HCT116 (cell line): Measurements from ENCODE around the gene ACR. TPM values are rescaled to one million over a fixed set of nuclear protein-coding genes. Genes with fewer than 3 reads are reported as not detected.

Experiments used
- ATAC-seq: fragments of 200-7000 bp; cut with Tn5 transposase; 2 replicates; pipeline ENCODE4 v1.9.1; 2020; ENCODE audit warnings: mild to moderate bottlenecking, moderate library complexity
- BruUV-seq: library from RNA; stranded (reverse); fragments of 400-500 nt; replicated peaks from 2 replicates; lab custom pipeline; 2021; lab: Mats Ljungman, UMichigan
- CTCF ChIA-PET: fragments of 300-600 bp; sonication (Branson Sonifier 250); formaldehyde crosslinking; loops from one replicate; lab custom pipeline; 2021; ENCODE audit warnings: antibody characterized with exemption; lab: Charles Lee
- POLR2A ChIA-PET: fragments of 300-600, 350-600 bp; sonication (Branson Sonifier 250); formaldehyde crosslinking; loops from one replicate; lab custom pipeline; 2021; ENCODE audit warnings: antibody characterized with exemption; lab: Charles Lee
- RAD21 ChIA-PET, 2 experiments: fragments of 300-600 bp; sonication (Branson Sonifier 250); formaldehyde crosslinking; loops; one replicate each; lab custom pipeline; 2023; ENCODE audit warnings: low total read pairs in 2 of 2; ENCODE audit not compliant: uncharacterized antibody in 2 of 2, unreplicated experiment in 2 of 2, low non-redundant PET in 1 of 2; lab: Charles Lee
- DNase-seq: peaks from one replicate; pipeline ENCODE4 v3.0.0-alpha.2; 2010; ENCODE audit warnings: low read depth, low spot score
- H2AFZ ChIP-seq: fragments of 200-600 bp; shearing (Covaris generic), sonication (generic); 2 replicates; pipeline ENCODE4 v1.6.1; 2017; ENCODE audit warnings: low read depth, mixed run types, mixed read lengths, antibody characterized with exemption, low read length; ENCODE audit not compliant: poor library complexity, severe bottlenecking
- H3K27ac ChIP-seq: 2 replicates; pipeline ENCODE4 v1.5.1; 2012; ENCODE audit warnings: low read depth, low read length
- H3K27me3 ChIP-seq: fragments of 200-600 bp; sonication (generic); 2 replicates; pipeline ENCODE4 v1.6.1; 2016; ENCODE audit warnings: mixed run types, low read length, mixed read lengths; ENCODE audit not compliant: insufficient read depth
- H3K36me3 ChIP-seq, 2 experiments: fragments of 200-500 bp in 1 of 2; fragments of 200-600 bp in 1 of 2; sonication (Bioruptor generic) in 1 of 2; sonication (generic) in 1 of 2; 2 replicates each; pipeline versions ENCODE4 v1.5.1 to v1.6.1; 2014 to 2016; ENCODE audit warnings: low read length in 2 of 2, inconsistent platforms in 1 of 2, mixed read lengths in 1 of 2, mixed run types in 1 of 2; ENCODE audit not compliant: insufficient read depth in 2 of 2, control insufficient read depth in 1 of 2
- H3K4me1 ChIP-seq, 2 experiments: fragments of 200-600 bp in 1 of 2; sonication (generic) in 1 of 2; 2 replicates each; pipeline versions ENCODE4 v1.5.1 to v1.6.1; 2012 to 2017; ENCODE audit warnings: low read length in 2 of 2, inconsistent platforms in 1 of 2, mild to moderate bottlenecking in 1 of 2, mixed read lengths in 1 of 2, mixed run types in 1 of 2, moderate library complexity in 1 of 2; ENCODE audit not compliant: insufficient read depth in 2 of 2, control insufficient read depth in 1 of 2
- H3K4me2 ChIP-seq: fragments of 200-600 bp; sonication (generic); 2 replicates; pipeline ENCODE4 v1.6.1; 2017; ENCODE audit warnings: mixed run types, low read length, mixed read lengths
- H3K4me3 ChIP-seq, 2 experiments: fragments of 200-600 bp in 1 of 2; sonication (generic) in 1 of 2; replicated peaks in 1 of 2; 2 replicates each; pipeline ENCODE4 v1.5.1; 2011 to 2016; ENCODE audit warnings: low read length in 2 of 2, control low read depth in 1 of 2, low read depth in 1 of 2, mild to moderate bottlenecking in 1 of 2, mixed read lengths in 1 of 2, mixed run types in 1 of 2
- H3K79me2 ChIP-seq: fragments of 200-600 bp; sonication (generic); 2 replicates; pipeline ENCODE4 v1.6.1; 2017; ENCODE audit warnings: mild to moderate bottlenecking, mixed run types, low read length, moderate library complexity, mixed read lengths; ENCODE audit not compliant: insufficient read depth
- H3K9ac ChIP-seq: fragments of 200-600 bp; sonication (generic); 2 replicates; pipeline ENCODE4 v1.6.1; 2016; ENCODE audit warnings: low read length, mixed read lengths
- H3K9me2 ChIP-seq: fragments of 200-600 bp; sonication (generic), shearing (Covaris generic); 2 replicates; pipeline ENCODE4 v1.6.1; 2017; ENCODE audit warnings: mixed run types, mild to moderate bottlenecking, moderate library complexity; ENCODE audit not compliant: insufficient read depth
- H3K9me3 ChIP-seq, 2 experiments: fragments of 200-500 bp in 1 of 2; fragments of 200-600 bp in 1 of 2; sonication (Bioruptor generic) in 1 of 2; sonication (generic) in 1 of 2; 2 replicates each; pipeline ENCODE4 v1.6.1; 2014 to 2017; ENCODE audit warnings: low read length in 2 of 2, mixed read lengths in 2 of 2, inconsistent platforms in 1 of 2, low read depth in 1 of 2, mild to moderate bottlenecking in 1 of 2, mixed run types in 1 of 2, moderate library complexity in 1 of 2; ENCODE audit not compliant: control insufficient read depth in 1 of 2, insufficient read depth in 1 of 2
- H4K20me1 ChIP-seq: fragments of 200-600 bp; sonication (generic), shearing (Covaris generic); 2 replicates; pipeline ENCODE4 v1.6.1; 2017; ENCODE audit warnings: mixed run types, mild to moderate bottlenecking, moderate library complexity; ENCODE audit not compliant: insufficient read depth
- ATF3 ChIP-seq: IDR thresholded peaks from 2 replicates; pipeline ENCODE4 v1.6.1; 2012
- CEBPB ChIP-seq: IDR thresholded peaks from 2 replicates; pipeline ENCODE4 v1.6.1; 2012; ENCODE audit warnings: low read depth
- CTCF ChIP-seq, 3 experiments: fragments of 200-600 bp in 1 of 3; sonication (generic) in 1 of 3; IDR thresholded peaks in 2 of 3; conservative IDR thresholded peaks in 1 of 3; 2 replicates each; pipeline ENCODE4 v1.5.1; 2012 to 2017; ENCODE audit warnings: low read depth in 2 of 3, low read length in 2 of 3, antibody characterized with exemption in 1 of 3, borderline replicate concordance in 1 of 3, control low read depth in 1 of 3, mild to moderate bottlenecking in 1 of 3, mixed read lengths in 1 of 3, mixed run types in 1 of 3, moderate library complexity in 1 of 3; ENCODE audit not compliant: insufficient read depth in 1 of 3
- EGR1 ChIP-seq: IDR thresholded peaks from 2 replicates; pipeline ENCODE4 v1.6.1; 2012; ENCODE audit warnings: low read depth
- ELF1 ChIP-seq: IDR thresholded peaks from 2 replicates; pipeline ENCODE4 v1.6.1; 2012; ENCODE audit warnings: low read depth, borderline replicate concordance
- EZH2 ChIP-seq: fragments of 200-600 bp; sonication (generic); IDR thresholded peaks from 2 replicates; pipeline ENCODE4 v1.6.1; 2017; ENCODE audit warnings: antibody characterized with exemption, mixed run types
- JUND ChIP-seq: IDR thresholded peaks from 2 replicates; pipeline ENCODE4 v1.6.1; 2012
- POLR2A ChIP-seq: IDR thresholded peaks from 2 replicates; pipeline ENCODE4 v1.7.0; 2011; ENCODE audit warnings: borderline replicate concordance; ENCODE audit not compliant: insufficient read depth, insufficient read length; ENCODE audit errors: extremely low read depth
- POLR2AphosphoS5 ChIP-seq: IDR thresholded peaks from 2 replicates; pipeline ENCODE4 v1.6.1; 2011; ENCODE audit warnings: mild to moderate bottlenecking, low read depth, low read length, moderate library complexity
- REST ChIP-seq: IDR thresholded peaks from 2 replicates; pipeline ENCODE4 v1.6.1; 2012; ENCODE audit warnings: low read depth
- SIN3A ChIP-seq: IDR thresholded peaks from 2 replicates; pipeline ENCODE4 v1.6.1; 2012; ENCODE audit warnings: low read depth
- SP1 ChIP-seq: IDR thresholded peaks from 2 replicates; pipeline ENCODE4 v1.6.1; 2012; ENCODE audit warnings: low read depth
- SRF ChIP-seq: IDR thresholded peaks from 2 replicates; pipeline ENCODE4 v1.6.1; 2012; ENCODE audit warnings: low read depth
- TCF7L2 ChIP-seq: IDR thresholded peaks from 2 replicates; pipeline ENCODE4 v1.7.0; 2011; ENCODE audit warnings: borderline replicate concordance, inconsistent platforms; ENCODE audit not compliant: insufficient read depth, insufficient read length; ENCODE audit errors: extremely low read depth
- YY1 ChIP-seq: IDR thresholded peaks from 2 replicates; pipeline ENCODE4 v1.6.1; 2011; ENCODE audit warnings: low read length, low read depth, moderate library complexity, mild to moderate bottlenecking; ENCODE audit not compliant: insufficient replicate concordance; ENCODE audit errors: extremely low read depth
- ZFX ChIP-seq: fragments of 450-650 bp; IDR thresholded peaks from 2 replicates; pipeline ENCODE4 v1.6.1; 2017
- intact Hi-C: fragments of 100-400 bp; cut with micrococcal nuclease; formaldehyde crosslinking; loops from 2 replicates; pipeline ENCODE4 v1.10.0; 2022
- total RNA-seq: library from RNA; stranded (reverse); gene quantifications from one replicate; pipeline ENCODE4 v1.2.1, GENCODE V29; 2021; ENCODE audit not compliant: unreplicated experiment
- TF ChIP-seq, protein P1 (sequence below): IDR thresholded peaks from 2 replicates; pipeline ENCODE4 v1.6.1; 2011; ENCODE audit warnings: mild to moderate bottlenecking, low read length, moderate library complexity; ENCODE audit not compliant: insufficient replicate concordance; ENCODE audit errors: extremely low read depth
- TF ChIP-seq, protein P2 (sequence below): IDR thresholded peaks from 2 replicates; pipeline ENCODE4 v1.6.1; 2012

The ACR gene
- total RNA-seq, 1 experiment from 2014 or later, result 1.5 TPM

DNA sequence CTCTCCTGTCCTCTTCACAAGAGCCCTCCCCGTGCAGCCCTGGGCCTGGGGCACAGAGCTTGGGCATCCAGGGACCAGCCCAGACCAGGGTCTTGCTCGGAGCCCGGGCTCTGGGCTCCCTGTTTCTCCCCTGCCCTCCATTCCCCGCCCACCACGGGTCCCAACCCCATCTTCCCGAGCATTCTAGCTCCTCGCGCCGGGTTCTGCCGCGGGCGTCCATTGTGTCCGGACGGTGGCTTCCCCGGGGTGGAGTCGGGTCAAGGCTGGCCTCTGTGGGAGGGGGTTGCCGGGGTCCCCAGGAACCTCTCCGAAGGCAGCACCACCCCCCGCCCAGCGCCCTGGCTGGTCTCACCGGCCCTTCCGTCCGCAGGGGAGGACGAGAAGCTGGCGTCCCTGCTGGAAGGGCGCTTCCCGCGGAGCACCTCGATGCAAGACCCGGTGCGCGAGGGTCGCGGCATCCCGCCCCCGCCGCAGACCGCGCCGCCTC, 18.1 kb upstream of the ACR start:
- H3K4me3 ChIP-seq, result no peak overlapping the region
- H3K79me2 ChIP-seq, result no peaks in the 10 kb centered on the region
- no peak for ATAC-seq
- H3K4me2 ChIP-seq, result no peak overlapping the region
- intact Hi-C loops, result no loop called here
- DNase-seq, result no peak
- ChIA-PET RAD21 (no interaction called here), POLR2A (no interaction called here), CTCF (no interaction called here)
- no peaks in the 10 kb centered on the region for H3K9me3 ChIP-seq
- no peak overlapping the region for H2AFZ ChIP-seq
- H3K27ac ChIP-seq, result no peak overlapping the region
- H3K27me3 ChIP-seq, result no peaks in the 10 kb centered on the region
- H3K9ac ChIP-seq, result no peak overlapping the region
- no peaks in the 10 kb centered on the region for H3K9me2 ChIP-seq
- no peaks in the 10 kb centered on the region for H4K20me1 ChIP-seq
- H3K4me1 ChIP-seq, result no peaks in the 10 kb centered on the region
- BruUV-seq, result no TSS peak
- no peaks in the 10 kb centered on the region; a peak in 1 of 4 replicates for H3K36me3 ChIP-seq
- no peak for TF ChIP-seq TCF7L2
- TF ChIP-seq EZH2, result no peak
- TF ChIP-seq ATF3, result no peak
- TF ChIP-seq REST, result no peak
- no peak for TF ChIP-seq POLR2A
- no peak for TF ChIP-seq JUND
- TF ChIP-seq ELF1, result no peak
- no peak for TF ChIP-seq CTCF (IDR thresholded peaks at IDR 0.05 in 2 of 3, conservative IDR thresholded peaks at IDR 0.05 in 1 of 3; ENCODE audit: borderline replicate concordance in 1 of 3, insufficient read depth in 1 of 3, low read depth in 2 of 3, low read length in 2 of 3)
- TF ChIP-seq ZFX, result no peak
- TF ChIP-seq, protein P1, sequence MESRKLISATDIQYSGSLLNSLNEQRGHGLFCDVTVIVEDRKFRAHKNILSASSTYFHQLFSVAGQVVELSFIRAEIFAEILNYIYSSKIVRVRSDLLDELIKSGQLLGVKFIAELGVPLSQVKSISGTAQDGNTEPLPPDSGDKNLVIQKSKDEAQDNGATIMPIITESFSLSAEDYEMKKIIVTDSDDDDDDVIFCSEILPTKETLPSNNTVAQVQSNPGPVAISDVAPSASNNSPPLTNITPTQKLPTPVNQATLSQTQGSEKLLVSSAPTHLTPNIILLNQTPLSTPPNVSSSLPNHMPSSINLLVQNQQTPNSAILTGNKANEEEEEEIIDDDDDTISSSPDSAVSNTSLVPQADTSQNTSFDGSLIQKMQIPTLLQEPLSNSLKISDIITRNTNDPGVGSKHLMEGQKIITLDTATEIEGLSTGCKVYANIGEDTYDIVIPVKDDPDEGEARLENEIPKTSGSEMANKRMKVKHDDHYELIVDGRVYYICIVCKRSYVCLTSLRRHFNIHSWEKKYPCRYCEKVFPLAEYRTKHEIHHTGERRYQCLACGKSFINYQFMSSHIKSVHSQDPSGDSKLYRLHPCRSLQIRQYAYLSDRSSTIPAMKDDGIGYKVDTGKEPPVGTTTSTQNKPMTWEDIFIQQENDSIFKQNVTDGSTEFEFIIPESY, result no peak
- TF ChIP-seq SIN3A, result no peak
- TF ChIP-seq POLR2AphosphoS5, result no peak
- TF ChIP-seq, protein P2, sequence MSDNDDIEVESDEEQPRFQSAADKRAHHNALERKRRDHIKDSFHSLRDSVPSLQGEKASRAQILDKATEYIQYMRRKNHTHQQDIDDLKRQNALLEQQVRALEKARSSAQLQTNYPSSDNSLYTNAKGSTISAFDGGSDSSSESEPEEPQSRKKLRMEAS, result no peak
- TF ChIP-seq YY1, result no peak
- TF ChIP-seq CEBPB, result no peak
- no peak for TF ChIP-seq EGR1
- no peak for TF ChIP-seq SRF
- no peak for TF ChIP-seq SP1
- TF ChIP-seq, all 23 proteins: peak for 0
